Dedifferentiated amniotic fluid mesenchymal stem cell (primary cell): ENCODE measurements around the gene TNNI3.
A peak's percentile ranks its signal among the peaks of the same experiment; 100 is the strongest.

Experiments
- DNase-seq: peaks from one replicate; pipeline ENCODE4 v3.0.0-alpha.2; 2016; ENCODE audit errors: extremely low spot score

The TNNI3 gene

DNA sequence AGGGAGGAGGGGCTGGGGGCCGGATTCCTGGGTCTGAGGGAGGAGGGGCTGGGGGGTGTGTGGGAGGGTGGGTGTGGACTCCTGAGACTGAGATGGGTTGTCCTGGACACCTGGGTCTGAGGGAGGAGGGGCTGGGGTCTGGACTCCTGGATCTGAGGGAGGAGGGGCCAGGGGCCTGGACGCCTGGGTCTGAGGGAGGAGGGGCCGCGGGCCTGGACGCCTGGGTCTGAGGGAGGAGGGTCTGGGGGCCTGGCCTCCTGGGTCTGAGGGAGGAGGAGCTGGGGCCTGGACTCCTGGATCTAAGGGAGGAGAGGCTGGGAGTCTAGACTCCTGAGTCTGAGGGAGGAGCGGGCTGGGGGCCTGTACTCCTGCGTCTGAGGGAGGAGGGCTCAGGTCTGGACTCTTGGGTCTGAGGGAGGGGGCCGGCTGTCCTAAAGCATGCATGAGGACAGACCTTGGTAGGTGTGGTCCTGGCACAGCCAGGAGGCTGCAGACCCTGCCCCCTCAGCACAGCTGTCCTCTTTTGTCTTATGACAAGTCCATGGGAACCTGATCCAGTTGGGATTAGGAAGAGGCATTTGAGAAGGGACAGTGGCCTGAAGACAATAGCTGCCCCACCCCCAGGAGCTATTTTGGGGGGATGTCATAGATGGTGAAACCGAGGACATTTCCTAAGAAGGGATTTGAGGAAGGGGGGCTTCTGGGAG lies 9.8 kb downstream of the TNNI3 start:
- DNase-seq: no peak

DNA sequence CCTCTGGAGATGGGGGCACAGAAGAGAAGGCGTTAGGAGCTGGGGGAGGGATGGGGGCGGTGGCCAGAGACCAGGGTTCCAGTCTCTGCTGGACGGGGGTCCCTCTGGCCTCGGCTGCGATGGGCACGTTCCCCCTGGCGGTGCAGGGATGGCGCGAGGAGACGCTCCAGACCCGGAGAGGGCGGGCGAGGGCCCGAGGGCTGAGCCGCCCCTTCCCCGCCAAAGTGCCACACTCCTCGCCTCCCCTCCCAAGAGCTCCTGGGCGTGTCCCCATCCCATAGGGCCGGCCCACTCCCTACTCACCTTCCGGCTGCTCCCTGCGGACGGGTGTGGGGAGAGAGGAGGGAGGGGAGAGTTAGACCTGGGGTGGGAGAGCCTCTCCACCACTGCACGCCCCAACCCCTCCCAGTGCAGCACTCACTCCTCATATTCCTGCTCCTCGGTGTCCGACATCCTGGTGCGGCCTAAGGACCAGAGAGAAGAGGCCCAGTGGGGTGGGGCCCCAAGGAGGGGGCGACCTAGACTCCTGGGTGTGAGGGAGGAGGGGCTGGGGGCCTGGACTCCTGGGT lies 10.7 kb downstream of the TNNI3 start:
- DNase-seq: no peak

DNA sequence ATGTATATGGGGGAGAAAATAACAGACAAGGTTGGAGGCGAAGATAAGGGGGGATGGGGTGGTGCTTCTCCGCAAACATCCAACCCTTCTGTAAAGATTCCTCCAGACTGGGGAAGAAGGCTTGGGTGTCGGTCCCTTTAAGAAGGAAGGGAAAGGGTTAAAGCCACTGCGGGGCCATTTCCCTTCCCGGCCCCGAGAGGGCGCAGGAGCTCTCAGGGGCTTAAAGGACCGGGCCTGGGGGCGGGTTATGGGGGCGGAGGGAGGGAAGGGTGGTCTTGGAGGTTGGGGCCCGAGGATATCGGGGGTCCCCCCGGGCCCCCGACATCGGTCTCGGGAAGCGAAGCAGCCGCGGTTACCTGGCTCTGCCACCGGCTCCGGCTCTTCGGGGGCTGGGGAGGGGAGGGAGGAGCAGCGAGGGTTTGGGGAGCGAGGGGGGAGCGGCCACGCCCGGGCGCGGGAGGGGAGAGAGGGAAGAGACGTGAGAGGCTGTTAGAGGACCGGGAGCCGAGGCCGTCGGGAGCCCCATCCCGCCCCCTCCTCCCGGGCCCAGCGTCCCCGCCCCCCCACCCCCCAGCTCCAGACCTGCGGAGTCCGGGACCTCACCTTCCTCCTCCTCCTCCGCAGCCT lies 11.3 kb downstream of the TNNI3 start:
- DNase-seq: no peak

DNA sequence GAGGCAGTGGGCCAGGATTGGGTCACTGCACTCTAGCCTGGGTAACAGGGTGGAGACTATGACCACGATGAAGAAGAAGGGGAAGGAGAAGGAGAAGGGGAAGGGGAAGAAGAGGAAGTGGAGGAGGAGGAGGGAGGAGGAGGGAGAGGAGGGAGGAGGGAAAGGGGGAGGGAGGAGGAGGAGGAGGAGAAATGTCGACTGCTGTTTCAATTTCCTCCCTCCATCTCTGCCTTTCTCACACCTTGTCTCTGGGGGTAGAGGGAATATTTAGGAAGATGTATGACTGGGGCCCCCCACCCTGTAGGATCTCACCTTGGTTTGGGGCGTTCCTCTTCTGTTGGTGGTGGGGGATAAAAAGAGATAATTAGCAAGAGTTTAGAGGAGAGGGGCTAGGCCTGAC lies 12.3 kb downstream of the TNNI3 start:
- no peak for DNase-seq

DNA sequence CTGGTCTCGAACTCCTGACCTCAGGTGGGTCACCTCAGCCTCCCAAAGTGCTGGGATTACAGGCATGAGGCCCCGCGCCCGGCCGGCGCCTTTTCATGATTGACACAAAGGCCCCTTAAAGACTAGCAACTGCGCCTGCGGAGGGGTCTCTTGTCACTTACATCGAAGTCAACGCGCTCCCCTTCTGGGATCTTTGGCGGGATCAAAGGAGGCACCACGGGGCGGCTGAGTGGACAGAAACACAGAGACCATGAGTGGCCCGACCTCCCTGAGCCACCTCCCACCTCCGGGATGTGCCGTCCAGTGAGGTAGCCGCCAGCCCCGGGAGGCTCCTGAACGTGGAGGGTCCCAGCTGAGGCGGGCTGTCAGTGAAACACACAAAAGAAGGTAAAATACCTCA lies 15.8 kb downstream of the TNNI3 start:
- no peak for DNase-seq

DNA sequence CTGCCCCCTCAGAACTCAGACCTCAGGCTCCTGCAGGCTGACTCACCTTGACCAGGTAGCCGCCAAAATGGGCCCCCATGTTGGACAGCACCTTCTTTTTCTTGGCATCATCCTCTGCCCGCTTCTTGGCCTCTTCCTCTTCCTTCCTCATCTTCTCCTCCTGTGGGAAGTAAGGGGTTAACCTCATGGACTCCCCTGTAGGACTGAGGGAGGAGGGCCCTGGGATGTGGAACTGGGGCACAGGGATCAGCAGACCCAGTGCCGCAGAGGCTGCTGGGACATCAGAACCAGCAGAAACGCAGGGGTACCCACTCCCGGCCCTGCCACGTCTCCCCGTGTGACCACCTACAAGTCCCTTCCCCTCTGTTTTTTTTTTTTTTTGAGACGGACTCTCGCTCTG lies 19.6 kb downstream of the TNNI3 start:
- no peak for DNase-seq

DNA sequence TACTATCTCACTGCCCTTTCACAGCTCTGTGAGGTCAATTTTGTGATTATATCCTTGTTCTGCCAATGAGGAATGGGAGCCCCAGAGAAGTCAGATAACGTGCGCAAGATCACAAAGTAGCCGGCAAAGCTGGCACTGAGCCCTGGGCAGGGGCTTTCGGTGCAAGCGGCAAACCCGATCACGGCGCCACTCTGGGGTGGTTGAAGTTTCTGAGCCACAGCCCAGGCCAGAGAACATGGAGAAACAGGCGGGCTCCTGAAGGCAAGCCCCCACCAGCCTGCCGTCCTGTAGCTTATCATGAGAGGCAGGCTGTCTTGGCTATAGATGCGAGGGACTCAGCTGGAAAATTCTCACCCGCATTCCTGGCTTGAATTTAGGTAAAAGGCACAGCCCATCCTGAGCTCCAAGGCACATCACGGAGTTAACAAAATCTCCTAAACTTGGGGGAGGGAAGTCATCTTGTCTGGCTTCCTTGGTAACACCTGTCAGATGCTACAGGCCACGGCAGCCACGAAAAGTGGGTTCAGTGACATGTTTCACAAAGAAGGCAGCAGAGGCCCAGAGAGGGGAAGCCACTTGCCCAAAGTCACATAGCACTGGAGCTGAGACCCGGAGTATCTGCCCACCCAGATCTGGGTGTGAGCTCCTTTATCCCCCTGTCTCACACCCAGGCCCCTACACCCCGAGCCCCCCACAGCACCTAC lies 21.0 kb downstream of the TNNI3 start:
- DNase-seq: no peak

DNA sequence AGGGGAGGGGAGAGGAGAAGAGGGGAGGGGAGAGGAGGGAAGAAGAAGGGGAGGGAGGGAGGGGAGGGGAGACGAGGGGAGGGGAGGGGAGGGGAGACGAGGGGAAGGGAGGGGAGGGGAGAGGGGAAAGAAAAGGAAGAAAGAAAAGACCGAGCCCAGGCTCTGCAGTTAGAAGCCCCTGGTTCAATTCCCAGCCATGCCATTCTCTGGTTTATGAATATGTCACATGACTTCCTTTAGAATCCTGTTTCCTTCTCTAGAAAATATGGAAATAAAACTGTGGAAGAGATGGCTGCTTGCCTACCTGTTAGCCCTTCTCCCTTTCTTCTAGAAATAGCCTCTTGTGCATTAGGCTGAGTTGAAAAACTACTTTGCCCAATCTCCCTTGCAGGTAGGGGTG lies 22.8 kb downstream of the TNNI3 start:
- no peak for DNase-seq

DNA sequence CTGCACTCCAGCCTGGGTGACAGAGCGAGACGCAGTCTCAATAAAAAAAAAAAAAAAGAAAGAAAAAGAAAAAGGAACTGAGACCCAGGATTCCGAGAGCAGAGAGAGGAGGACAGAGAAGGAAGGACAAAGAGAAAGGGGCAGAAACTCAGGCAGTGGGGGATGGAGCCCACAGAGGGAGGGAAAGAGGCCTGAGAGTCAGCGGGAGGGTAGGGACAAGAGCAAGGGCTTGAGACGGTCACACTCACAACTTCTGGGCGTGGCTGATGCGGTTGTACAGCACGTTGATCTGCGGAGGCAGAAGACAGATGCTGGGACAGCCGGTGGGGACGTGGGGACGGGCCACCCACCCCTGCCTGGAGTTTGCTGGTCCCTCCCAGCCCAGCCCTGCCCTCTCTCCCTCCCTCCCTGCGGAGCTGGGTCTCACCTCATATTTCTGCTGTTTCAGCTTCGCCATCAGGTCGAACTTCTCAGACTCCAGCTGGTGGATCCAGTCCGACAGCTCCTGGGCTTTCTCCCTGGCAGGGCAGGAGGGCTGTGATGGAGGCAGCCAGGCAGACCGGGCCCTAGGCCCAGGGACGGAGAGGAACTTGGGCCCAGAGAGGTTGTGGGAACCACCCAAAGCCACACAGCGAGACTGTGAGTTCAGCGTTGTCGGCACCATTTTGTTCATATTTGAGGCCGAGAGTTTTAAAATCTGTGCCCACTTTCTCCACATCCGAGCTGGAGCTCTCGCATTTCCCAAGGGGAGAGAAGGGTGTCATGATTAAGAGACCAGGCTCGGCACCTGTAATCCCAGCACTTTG lies 23.7 kb downstream of the TNNI3 start:
- DNase-seq: no peak

DNA sequence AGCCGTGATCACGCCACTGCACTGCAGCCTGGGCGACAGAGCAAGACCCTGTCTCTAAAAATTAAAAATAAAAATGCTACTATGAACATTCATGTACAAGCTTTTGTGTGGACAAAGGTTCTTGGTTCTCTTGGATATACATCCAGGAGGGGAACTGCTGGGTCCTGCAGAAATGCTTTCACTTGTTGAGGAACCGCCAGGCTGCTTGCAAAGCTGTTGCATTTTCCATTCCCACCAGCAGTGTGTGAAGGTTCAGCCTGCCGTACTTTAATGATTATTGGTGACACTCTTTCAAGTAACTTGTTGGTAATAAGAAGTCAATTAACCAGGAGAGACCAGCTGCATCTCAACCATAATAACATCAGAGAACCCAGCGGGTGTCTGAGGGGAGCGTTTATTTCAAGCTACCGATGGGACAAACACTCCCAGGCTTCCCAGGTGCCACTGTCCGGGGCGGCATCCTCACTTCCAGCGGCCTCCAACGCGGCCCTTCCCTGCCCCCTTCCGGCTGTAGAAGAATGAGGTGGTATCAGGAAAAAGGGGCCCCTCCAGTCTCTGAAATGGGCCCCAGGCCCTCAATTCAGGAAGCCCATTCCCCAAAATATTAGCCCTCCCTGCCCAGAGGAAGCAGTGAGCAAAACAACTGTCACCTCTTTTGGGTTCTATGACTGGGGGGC lies 24.9 kb downstream of the TNNI3 start:
- no peak for DNase-seq

DNA sequence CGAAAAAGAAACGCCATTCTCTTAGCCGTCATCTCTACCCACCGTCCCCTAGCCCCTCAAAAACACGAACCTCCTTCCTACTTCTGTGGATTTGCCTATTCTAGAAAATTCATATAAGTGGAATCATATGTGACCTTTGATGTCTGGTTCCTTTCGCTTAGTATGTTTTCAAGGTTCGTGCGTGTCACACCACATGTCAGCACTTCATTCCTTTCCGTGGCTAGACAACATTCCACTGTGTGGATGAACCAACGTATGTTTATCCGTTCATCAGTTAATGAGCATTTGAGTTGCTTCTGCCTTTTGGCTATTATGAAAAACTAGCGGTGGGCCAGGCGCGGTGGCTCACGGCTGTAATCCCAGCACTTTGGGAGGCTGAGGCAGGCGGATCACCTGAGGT lies 26.1 kb downstream of the TNNI3 start:
- no peak for DNase-seq

DNA sequence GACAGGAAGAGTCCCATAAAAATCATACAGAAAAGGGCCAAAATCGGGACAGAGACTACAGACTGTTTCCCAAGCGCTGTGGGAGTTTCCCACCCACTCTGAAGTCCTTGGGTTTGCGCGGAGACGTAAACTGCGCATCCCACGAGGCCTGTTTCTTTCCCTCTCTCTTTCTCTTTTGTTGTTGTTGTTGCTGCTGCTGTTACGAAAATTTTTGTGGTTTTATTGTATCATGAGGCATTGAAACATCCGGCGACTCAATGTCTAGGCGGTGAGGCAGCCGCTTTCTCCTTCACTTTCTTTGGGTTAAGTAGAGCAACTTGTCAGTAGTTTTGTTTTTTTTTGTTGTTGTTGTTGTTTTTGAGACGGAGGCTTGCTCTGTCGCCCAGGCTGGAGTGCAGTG lies 38.5 kb downstream of the TNNI3 start:
- no peak for DNase-seq

DNA sequence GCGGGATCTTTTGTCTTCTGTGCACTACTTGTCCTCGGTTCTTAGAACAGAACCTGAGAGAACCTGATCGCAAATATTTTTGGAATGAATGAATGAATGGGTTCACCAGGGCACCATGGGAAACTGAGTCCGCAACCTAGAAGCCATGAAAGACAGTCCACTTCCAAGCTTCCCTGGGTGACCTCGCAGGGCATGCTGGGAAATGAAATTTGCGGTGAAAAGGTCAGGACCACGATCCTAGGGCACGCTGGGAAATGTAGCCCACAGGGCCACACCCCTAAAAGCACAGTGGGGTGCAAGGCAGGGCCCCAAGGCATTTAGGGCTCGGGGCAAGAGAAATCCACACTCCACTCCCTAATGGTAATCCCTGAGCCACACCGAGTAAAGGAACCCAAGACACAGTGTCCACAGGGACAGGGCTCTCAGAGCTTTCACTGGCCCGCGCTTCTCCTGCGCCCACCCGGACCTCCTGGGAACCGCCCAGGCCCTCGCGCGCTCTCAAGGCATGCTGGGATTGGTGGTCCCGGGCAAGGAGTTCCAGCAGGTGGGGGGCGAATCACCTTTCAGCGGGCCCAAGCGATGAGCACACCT lies 39.0 kb downstream of the TNNI3 start:
- DNase-seq: no peak

DNA sequence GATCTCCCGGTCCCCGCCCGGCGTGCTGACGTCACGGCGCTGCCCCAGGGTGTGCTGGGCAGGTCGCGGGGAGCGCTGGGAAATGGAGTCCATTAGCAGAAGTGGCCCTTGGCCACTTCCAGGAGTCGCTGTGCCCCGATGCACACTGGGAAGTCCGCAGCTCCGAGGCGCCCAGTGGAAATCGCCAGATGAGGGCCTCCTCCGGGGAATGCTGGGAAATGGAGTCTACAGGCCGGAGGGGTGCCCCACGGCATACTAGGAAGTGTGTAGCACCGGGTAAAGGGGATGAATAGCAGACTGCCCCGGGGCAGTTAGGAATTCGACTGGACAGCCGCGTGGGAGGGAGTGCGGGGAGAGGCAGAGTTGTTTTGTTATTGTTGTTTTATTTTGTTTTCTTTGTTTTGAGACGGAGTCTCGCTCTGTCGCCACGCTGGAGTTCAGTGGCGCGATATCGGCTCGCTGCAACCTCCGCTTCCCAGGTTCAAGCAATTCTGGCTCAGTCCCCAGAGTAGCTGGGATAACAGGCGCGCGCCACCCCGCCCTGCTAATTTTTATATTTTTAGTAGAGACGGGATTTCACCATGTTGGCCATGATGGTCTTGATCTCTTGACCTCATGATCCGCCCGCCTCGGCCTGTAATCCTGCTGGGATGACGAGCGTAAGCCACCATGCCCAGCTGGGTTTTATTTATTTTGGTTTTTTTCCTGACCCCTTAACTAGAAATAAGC lies 39.7 kb downstream of the TNNI3 start:
- peak; percentile 98 for DNase-seq

DNA sequence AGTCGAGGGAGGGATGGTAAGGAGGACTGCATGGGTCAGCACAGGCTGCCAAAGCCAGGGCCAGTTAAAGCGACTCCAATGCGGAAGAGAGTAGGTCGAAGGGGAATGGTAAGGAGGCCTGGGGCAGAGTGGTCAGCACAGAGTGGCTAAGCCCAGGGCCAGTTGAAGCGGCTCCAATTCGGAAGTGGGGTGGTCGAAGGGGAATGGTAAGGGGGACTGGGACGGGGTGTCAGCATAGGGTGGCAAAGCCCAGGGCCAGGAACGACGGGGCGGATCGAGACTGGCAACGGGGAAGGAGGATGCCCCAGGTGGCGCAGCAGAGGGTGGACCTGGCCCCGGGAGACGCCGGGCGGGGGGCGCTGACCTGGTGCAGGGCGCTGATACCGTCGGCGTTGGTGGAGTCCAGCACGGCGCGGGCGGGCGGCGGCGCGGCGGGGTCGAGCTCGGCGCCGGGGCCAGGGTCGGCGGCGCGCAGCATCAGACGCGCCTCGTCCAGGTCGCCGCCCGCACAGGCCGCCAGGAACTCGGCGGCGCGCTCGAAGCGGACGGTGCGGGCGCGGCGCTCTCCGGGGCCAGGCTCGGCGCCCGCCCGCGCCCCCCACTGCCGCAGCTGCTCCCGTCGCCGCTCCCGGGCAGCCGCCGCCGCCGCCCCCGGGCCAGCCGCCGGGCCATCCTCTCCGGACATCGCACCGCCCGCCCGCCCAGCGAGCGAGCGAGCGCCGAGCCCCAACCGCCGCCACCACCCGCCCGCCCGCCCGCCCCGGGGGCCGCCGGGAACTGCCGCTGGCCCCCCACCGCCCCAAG lies 40.5 kb downstream of the TNNI3 start, which contains the start of gene PPP1R12C:
Gene PPP1R12C (minus strand): TSS at position 779 of the 804 bp plus-strand sequence. CDS start 94 bp downstream, at position 685.
- no peak for DNase-seq

DNA sequence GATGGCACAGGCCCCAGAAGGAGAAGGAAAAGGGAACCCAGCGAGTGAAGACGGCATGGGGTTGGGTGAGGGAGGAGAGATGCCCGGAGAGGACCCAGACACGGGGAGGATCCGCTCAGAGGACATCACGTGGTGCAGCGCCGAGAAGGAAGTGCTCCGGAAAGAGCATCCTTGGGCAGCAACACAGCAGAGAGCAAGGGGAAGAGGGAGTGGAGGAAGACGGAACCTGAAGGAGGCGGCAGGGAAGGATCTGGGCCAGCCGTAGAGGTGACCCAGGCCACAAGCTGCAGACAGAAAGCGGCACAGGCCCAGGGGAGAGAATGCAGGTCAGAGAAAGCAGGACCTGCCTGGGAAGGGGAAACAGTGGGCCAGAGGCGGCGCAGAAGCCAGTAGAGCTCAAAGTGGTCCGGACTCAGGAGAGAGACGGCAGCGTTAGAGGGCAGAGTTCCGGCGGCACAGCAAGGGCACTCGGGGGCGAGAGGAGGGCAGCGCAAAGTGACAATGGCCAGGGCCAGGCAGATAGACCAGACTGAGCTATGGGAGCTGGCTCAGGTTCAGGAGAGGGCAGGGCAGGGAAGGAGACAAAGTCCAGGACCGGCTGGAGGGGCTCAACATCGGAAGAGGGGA lies 41.2 kb downstream of the TNNI3 start:
- DNase-seq: peak; percentile 53

DNA sequence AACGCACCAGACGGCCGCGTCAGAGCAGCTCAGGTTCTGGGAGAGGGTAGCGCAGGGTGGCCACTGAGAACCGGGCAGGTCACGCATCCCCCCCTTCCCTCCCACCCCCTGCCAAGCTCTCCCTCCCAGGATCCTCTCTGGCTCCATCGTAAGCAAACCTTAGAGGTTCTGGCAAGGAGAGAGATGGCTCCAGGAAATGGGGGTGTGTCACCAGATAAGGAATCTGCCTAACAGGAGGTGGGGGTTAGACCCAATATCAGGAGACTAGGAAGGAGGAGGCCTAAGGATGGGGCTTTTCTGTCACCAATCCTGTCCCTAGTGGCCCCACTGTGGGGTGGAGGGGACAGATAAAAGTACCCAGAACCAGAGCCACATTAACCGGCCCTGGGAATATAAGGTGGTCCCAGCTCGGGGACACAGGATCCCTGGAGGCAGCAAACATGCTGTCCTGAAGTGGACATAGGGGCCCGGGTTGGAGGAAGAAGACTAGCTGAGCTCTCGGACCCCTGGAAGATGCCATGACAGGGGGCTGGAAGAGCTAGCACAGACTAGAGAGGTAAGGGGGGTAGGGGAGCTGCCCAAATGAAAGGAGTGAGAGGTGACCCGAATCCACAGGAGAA lies 42.0 kb downstream of the TNNI3 start:
- no peak for DNase-seq

DNA sequence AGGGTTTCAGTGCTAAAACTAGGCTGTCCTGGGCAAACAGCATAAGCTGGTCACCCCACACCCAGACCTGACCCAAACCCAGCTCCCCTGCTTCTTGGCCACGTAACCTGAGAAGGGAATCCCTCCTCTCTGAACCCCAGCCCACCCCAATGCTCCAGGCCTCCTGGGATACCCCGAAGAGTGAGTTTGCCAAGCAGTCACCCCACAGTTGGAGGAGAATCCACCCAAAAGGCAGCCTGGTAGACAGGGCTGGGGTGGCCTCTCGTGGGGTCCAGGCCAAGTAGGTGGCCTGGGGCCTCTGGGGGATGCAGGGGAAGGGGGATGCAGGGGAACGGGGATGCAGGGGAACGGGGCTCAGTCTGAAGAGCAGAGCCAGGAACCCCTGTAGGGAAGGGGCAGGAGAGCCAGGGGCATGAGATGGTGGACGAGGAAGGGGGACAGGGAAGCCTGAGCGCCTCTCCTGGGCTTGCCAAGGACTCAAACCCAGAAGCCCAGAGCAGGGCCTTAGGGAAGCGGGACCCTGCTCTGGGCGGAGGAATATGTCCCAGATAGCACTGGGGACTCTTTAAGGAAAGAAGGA lies 42.9 kb downstream of the TNNI3 start:
- no peak for DNase-seq
